Kasumi-1 (cell line): Measurements from ENCODE around the gene CUL4A.

Experiments used
- DNase-seq, 2 experiments: peaks; one replicate each; lab custom pipeline; 2025; lab: John Stamatoyannopoulos, UW

CUL4A gene

DNA sequence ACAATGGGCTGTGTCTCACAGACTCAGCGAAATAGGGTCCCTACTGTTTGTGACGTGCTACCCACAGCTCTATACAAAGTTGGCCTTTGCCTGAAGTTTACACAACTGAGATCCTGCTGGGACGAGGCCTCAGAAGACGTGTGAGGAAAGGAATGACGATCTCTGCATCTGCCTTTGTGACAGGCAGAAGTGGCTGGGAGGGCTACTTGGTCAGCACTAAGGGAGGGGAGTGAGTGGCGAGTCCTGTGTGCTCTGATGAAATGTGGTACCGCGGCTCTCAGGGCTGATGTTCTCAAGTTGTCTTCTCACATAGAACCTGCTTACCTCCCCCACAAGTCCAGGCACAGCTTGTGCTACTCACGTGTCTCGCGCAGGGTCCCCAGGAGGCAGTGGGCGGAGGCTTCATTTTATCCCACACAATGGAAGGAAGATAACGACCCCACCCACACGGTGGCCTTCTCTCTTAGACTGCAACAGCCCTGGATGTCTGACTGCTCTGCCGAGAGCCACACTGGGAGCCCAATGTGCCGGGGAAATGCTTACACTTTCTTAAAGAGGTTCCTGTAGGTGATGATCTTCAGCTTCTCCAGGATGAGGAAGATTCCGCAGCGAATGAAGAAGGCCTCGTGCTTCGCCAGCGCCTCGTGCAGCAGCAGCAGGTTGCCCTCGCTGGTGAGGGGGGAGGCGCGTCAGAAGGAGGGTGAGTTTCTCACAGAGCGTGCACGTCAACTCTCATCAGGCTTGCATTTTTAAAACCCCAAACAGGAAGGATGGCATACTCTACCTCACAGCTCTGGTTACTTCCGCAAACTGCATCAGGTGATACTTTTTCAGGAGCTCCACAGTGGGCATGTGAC, 29.8 kb upstream of the CUL4A start:
- no peak for DNase-seq

DNA sequence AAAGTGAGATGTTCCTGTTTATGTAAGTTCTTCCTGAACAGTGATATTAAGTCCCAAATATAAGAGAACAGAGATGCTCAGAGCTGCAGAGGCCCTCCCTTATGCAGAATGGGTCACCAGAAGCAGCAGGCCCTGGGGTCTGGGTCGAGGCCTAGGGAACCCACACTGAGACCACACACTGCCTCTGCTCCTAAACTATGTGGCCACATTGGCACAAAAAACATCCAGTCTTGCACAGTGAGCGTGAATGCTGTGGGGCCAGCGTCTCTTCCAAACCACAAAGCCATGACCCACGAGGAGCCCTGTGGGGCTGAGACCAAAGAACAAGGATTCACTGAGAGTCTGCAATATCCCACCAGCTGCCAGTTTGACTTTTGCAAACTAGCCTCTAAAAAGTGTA, 27.4 kb upstream of the CUL4A start:
- DNase-seq, result no peak

DNA sequence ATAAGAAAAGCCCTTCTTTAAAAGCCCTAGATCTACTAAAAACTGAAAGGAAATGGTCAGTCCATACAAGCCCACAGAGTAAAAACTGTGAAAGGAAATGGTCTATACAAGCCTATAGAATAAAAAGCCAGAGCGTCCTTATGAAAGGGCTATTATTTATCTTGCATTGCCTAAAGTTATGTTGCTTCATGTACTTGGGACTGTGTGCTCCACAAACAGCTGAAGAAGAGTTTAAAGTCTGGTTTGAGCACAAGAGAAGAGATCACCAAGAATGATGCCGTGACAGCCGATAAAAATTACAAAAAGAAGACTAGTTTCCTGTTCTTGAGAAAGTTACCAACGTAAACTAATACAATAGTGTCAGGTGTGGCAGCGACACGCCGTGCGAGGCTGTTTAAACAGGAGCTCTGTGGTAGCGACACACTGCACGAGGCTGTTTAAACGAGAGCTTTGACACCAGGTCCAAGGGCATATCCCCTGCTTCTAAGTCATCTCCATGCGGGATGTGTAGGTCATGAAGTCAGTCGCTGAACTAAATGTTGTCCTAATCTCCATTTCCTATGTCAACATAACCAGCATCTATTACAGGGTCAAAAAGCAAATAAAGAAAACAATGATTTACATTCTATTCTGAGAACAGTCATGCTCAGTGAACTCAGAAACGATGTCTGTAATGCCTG, 25.8 kb upstream of the CUL4A start:
- DNase-seq, result no peak

DNA sequence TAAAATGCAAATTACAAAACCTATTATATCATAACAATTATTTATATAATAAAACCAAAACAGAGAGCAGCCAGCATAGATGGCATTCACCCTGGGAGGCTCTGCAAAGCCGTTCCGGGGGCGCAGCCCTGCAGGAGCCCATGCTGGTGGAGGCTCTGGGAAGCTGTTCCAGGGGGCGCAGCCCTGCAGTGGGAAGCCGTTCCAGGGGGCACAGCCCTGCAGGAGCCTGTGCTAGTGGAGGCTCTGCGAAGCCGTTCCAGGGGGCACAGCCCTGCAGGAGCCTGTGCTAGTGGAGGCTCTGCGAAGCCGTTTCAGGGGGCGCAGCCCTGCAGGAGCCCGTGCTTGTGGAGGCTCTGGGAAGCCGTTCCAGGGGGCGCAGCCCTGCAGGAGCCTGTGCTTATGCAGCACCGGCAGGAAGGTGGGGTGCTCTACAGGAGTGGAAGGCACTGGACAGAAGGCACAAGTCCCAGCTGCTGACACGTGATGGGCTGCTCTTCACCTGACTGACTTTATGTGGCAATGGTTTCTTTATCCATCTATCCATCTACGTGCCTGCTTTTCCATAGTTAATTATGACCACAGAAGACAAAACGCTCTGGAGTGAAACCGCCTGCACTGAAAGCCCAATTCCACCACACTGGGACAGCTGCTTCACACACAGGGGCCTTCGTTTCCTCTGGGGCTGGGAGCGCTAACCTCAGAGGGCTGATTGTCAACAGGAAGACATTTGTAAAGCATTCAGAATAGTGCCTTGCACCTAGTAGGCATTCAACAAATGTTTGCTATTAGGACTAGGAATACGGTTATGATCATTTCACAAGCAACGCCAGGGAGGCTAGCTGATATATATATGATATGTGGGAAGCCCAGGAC, 24.6 kb upstream of the CUL4A start:
- DNase-seq, result no peak

DNA sequence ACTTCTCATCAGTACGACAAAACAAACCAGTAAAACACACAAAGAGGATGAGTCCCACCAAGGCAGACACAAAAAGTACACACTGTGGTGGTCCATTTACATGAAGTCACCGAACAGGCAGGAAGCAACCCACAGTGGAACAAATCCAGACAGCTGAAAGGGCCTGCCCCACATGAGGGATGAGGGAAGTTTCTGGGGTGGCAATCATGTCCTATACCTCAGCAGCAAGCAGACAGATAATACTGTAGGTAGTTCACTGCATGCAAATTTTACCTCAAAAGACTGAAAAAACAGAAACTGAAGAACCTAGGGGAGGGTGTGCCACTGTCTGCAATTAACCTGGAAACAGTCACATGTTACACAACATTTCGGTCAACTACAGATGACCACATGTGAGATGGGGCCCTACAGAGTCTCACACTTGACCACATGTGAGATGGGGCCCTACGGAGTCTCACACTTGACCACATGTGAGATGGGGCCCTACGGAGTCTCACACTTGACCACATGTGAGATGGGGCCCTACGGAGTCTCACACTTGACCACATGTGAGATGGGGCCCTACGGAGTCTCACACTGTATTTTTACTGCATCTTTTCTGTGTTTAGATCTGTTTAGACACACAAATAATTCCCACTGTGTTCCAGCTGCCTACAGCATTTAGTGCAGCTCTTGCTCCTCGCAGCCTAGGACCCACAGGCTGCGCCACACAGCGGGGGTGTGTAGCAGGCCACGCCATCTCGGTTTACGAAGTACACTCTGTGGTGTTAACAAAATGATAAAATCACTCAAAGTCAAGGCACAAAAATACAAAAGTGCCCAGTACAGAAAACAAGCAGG, 23.1 kb upstream of the CUL4A start:
- no peak for DNase-seq

DNA sequence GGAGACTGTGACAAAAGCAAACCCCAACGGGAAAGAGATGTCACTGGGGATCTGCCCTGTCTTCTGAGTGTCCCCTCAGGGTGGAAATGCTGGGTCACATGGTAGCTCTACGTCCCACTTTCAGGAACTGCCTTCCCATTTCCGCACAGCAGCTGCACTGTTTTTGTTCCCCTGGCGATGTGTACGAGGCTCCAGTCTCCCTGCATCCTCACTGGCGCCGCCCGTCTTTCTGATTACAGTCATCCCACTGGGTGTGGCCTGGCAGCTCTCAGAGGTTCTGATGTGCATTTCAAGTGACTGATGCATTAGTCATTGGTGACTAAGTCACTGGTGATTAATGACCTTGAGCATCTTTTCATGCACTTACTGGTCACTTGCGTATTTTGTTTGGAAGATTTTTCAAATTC, 22.1 kb upstream of the CUL4A start:
- DNase-seq, result no peak

DNA sequence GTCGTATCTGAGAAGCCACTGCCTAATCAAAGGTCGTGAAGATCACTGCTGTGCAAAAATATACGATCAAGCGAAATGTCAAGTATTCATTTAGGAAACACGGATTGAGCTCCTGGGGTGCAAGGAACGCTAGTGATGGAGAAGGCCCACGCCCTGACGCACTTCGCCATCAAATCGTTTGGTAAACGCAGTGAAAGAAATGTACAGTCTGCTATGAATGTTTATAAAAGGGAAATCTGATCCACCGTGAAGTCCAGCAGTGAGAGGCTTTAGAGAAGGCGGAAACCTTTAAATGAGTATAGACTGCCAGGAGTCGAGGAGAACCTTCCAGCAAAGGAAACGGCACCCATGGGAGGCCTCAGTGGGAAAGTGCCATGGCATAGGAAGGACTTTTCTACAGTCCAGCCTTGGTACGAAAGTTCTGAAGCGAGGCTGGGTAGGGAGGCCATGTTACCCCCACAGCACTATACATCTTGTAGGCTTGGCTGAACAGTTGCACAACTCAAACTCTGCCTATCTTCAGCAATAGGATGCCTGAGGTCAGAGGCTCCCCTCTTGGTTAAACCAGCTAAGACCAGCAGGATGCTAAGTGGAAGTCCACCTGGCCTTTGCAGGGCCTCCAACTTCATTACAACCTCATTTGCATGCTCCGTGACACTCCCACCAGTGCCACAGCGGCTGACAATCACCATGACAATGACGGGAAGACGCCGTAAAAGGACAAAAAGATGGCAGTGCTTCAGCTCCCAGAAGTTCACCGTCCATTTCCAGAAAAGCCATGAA, 21.3 kb upstream of the CUL4A start:
- no peak for DNase-seq

DNA sequence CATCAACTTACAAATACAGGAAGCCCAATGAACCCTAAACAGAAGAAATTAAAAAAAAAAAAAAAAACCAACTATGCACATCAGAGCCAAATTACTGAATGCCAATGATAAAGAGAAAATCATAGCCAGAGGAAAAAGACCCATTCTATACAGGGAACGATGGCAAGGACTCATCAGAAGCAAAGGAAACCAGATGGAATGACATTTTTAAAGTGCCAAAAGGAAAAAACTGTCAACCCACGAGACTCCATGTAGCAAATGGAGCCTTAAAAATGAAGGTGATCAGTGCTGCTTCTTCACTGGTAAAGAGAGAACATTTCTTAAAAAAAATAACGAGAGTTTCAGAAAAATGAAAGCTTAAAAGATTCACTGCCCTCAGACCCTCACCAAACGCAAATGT, 19.2 kb upstream of the CUL4A start:
- no peak for DNase-seq

DNA sequence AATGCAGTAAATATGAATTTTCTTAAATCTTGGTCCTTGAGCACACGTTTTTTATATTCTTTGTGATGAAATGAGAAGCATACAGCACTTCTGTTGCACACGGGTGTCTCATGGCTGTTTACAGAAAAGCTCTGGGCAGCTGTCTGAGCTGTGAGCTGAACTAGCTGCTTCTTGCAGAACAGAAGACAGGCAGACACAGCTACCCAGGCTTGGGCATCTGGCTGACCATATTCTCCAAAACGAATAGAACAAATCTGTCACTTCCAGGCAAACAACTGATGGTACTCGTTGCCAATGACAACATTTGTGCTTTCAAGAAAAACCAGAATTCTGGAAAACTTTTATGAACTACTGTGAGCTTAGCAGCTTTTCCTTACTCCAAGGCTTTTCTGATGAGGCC, 17.1 kb upstream of the CUL4A start:
- DNase-seq, result no peak

DNA sequence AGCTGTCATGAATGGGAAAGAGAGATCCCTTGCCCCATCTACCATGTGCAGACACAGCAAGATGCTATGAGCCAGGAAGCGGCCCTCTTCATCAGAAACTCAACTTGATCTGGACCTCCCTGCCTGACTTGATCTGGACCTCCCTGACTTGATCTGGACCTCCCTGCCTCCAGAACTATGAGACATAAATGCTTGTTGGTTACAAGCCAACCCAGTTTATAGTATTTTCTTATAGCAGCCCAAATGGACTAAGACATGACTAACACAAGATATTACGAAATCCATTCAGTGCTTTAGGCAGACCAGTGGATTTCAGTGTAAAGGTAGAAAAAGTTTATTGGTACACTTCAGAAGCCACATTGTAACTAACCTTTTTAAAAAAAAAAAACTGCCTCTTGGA, 16.5 kb upstream of the CUL4A start:
- DNase-seq, result no peak

DNA sequence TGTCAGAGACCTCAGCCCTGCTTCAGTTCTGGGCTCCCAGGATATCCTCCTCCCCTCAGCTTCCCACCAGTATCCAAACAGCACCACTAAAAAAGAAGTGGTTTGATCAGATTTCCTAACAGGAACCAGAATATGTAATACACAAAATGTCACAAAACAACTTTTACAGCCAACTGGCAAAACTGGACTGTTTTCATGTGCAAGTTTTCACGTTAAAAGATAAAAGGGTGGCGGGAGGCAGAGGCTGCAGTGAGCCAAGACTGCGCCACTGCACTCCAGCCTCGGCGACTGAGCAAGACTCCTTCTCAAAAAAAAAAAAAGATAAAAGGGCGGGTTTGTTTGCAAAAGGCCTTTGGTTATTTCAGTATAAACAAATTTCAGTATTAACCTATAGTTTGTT, 14.1 kb upstream of the CUL4A start:
- no peak for DNase-seq

DNA sequence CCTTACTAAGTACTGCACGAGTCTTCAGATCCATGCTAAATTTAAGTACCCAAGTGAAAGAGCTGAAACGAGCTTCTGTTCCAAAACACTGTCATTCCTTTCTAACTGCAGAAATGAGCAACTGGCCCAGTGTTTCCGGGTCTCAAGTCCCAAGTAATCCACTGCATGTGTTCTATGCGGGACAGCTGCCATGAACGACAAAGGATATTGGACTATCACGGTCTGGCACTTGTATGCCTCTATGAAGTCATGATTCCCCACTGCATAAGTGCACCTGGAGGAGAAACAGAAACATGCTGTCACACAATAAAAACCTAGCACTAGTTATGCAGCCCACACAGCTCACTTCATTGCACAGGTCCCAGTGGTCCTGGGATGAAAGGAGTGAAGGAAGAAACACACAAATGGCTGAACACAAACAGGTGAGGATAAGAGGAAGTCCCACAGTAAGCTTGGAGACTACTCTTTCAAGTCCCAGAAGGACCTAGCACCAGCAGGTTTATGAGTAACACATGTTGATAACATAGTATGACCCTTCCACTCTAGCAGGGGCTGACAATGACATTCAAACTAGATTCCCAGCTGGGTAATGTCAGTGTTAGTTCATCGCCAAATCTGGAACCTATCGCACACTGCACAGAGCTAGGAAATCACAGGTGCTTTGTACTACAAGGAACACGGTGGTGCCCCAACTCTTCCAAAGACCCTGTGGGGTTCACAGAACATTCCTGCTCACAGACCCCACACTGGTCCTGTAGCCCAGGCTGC, 12.3 kb upstream of the CUL4A start:
- DNase-seq, result no peak

DNA sequence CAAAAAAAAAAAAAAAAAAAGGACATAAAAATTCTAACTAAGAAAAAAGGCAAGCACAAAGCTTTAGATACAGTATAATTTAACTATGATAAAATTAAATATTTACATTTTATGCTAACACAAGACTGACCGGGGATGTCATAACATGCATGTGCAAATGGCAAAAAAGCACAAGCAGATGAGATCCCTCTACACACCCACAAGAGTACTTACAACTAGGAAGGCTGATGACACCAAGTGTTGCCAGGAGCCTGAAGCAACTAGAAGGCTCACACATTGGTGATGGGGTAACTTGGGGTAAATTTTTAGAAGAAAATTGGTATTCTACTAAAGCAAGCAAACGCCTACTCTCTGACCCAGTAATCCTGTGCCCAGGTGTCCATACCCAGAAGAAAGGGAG, 7.6 kb upstream of the CUL4A start:
- no peak for DNase-seq

DNA sequence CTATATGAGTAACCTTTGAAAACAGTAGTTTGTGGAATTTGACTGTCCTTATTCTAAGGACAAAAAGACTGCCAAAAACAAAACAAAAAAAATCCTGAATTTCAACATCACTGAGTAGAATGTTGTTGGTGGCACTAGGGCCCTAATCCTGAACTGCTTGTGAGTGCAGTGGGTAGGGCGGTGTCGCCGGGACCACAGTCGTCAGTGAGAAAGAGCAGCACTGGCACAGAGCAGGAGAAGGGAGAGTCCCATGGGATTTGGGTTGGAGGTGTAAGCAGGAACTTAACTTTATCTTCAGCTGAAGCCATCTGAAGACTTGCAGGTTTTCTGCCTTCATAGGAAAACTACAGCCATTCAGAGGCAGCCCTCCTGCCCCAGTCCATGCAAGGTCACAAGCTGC, 6.5 kb upstream of the CUL4A start:
- no peak for DNase-seq

DNA sequence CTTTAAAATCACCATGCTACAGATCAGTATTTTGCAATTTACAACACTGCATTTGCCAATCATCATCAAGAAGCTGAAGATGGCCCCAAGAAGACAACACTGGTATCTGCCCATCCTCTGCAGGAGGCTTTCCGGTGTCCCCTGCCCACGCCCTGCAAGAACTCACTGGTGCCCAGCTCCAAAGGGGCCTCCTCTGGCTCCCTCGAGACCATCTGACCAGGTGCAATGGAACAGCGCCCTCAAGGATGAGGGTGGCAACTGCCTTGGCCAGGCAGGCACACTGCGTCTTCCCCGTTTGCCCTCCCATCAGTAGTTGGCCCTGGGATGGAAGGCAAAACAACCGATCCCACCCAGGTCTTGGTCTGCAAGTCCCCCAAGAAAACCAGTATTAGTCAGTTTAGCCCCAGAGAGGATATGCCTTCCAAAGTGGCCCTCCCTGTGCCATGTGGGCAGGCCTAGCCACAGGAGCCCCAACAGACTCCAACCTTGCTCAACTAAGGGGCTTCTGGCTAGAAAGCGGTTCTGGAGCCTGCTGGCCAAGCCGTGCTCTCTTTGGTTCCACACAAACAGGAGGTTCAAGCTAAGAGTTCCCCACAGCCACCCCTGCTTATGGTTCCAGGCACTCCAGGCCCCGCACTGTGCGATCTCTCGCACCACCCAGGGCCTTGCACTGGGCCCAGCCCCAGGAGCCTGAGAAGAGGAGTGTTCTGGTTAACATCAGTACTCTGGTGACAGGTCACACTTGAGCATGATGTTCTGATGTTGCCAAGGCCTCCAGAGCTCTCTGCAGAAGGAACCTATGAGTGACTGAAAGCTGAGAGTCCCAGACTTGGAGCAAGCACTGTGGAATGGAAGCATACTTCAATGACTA, 5.7 kb upstream of the CUL4A start:
- no peak for DNase-seq

DNA sequence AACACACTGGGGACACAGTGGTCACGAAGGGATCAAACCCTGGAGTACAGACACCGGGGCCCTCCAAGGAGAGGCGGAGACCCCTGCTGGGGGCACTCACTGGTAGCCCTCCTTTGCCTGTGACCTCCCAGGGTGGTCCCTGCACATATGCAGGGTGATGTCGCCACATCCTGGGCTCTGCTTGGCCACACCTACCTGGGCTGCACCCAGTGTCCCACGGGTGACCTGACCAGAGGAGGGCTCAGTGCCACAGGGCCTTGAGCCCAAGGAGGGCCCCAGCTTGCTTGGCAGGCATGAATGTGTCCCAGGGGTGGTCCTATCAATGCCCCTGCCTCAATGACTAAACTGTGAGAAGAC, 5.1 kb upstream of the CUL4A start:
- DNase-seq, result no peak

DNA sequence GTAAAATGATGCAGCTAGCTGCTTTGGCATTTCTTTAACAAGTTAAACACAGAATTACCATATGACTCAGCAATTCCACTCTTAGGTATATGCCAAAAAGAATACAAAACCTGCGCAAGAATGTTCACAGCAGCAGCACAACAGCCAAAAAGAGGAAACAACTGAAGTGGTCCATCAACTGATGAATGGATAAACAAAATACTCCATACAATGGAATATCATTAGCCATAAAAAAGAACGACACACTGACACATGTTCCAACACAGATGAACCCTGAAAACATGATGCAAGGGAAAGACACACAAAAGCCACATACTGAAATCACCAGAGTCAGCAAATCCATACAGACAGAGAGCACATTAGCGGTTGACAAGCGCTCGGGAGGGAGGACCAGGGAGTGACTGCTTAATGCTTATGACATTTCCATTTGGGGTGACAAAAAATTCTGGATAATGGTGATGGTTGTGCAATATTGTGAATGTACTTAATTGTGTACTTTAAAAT, 3.9 kb upstream of the CUL4A start:
- no peak for DNase-seq

DNA sequence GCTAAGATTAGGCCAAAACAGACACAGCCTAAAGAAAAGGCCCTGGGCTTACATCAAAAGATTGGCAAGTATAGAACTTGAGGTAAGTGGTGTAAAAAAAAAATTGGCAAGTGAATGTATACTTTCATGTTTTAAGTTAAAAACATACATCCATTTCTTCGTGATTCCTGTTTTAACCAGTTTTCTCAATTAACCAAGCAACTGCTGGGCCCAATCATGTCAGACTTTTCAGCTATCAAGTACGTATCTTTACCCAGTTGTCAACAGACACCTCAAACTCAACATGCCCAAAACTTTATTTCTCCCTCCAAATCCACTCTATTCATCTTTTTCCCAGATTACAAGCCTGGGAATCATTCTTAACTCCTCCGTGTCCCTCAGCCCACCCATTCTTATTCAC, 2.0 kb upstream of the CUL4A start:
- DNase-seq, result no peak

DNA sequence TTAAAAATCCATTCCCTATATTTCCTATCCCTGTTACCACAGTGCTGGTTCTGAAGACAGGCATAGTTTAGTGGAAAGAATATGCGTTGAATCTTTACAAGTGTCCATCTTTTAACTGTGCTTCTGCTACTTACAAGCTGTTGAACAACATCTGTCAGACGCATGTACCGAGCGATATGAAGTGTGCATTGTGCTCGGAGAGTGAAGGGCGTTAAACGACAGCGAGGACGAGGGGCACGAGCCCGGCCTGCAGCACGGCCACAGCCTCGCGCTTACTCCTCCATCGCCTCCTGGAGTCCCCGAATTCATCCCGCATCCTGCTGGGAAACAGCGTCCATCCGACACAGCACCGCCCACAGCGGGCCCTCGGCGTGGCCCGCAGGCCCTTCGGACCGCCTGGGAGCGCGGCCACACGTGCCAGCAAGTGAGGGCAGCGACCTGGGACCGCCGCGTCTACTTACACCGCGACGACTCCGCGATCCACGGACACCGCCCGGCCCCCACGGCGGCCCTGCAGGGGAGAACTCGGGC, 1.5 kb upstream of the CUL4A start:
- DNase-seq, result peak in 1 of 2 experiments; percentile 10
